ENCODE results near the gene MTG2. TPM values are rescaled to one million over a fixed set of nuclear protein-coding genes. Genes with fewer than 3 reads are reported as not detected.
A peak's percentile ranks its signal among the peaks of the same experiment; 100 is the strongest.

MTG2 gene
- total and polyA plus RNA-seq, 2 experiments from 2014 or later: 11.3 to 11.7 TPM

DNA sequence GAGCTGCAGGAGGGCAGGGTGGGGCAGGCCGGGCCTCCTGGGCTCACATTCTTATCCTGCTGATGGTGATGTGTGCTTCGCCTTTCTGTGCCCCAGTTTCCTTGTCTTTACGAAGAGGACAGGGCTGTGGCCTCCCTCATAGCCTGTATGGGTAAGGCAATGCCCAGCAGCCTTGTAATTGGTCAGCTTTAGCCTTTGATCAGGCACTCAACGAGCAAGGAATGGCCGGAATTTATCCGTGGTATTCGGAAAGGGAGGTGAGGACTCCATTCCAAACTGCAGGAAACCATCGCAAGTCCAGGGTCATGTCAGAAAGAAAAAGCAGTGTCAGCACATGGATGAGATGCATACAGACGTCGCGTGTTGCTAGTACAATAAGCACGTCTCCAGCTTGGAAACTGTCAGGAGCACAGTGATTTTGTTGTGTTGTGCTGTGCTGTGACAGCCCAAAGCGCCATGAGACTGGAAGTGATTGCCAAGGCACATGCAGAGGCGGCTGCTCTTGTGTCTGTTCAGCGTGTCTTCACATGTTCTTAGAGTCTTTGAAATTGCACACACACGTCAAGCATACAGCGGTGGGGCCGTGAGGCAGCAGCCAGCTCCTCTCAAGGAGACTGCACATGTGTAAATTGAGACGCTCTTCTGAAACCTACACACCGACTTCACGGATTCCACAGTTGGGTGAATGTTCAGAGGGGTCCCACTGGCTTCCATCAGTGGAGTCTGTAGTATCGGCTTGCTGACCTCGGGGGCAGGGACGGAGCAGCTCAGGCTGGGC, 33.1 kb upstream of the MTG2 start:
- peaks cover 7% of the 10 kb centered on the region; the same call in 2 of the 3 replicates for H3K9me3 Mint-ChIP-seq
- no peaks in the 10 kb centered on the region; the same call in 1 of the 2 replicates for H3K36me3 ChIP-seq (ENCODE audit: insufficient read depth)
- peak; percentile 79 for DNase-seq (ENCODE audit: low spot score)

More for the DNA sequence above, 33.1 kb upstream of the MTG2 start:
- peaks cover 54% of the 10 kb centered on the region for H3K4me1 Mint-ChIP-seq
- peaks cover 22% of the 10 kb centered on the region for H3K27me3 Mint-ChIP-seq (ENCODE audit: insufficient read depth, low read depth, poor library complexity)
- no peak overlapping the region; the same call in 2 of the 3 replicates for H3K4me3 Mint-ChIP-seq
- no peaks in the 10 kb centered on the region for H3K9me2 ChIP-seq (ENCODE audit: insufficient read depth)
- peak; percentile 63 for ATAC-seq
- H3K36me3 Mint-ChIP-seq (ENCODE audit: low read depth): peaks cover 49% of the 10 kb centered on the region
- H3K4me2 ChIP-seq: 0 out of 2 replicates have a peak overlapping the region, but pooled peaks have one; percentile 51
- H3F3A ChIP-seq (replicated peaks; ENCODE audit: low read depth): peaks cover 9% of the 10 kb centered on the region; the same call in 1 of the 2 replicates
- H3K27ac Mint-ChIP-seq: peak overlapping the region; percentile 80
- TF ChIP-seq JUNB (IDR thresholded peaks at IDR 0.05; ENCODE audit: unreplicated experiment) (no peak), EZH2phosphoT487 (IDR thresholded peaks at IDR 0.05; ENCODE audit: unreplicated experiment) (no peak), POLR2AphosphoS5 (IDR thresholded peaks at IDR 0.05; ENCODE audit: low read depth) (no peak), CTCF (conservative IDR thresholded peaks at IDR 0.05; ENCODE audit: low read depth in 2 of 2) (no peak), CREB1 (CRISPR knock-in tag; IDR thresholded peaks at IDR 0.05; ENCODE audit: low read depth) (no peak), NANOG (IDR thresholded peaks at IDR 0.05; ENCODE audit: borderline replicate concordance) (no peak), ZNF114 (CRISPR knock-in tag; IDR thresholded peaks at IDR 0.05) (no peak), STAT1 (IDR thresholded peaks at IDR 0.05; ENCODE audit: unreplicated experiment) (no peak), EZH2 (IDR thresholded peaks at IDR 0.05; ENCODE audit: low read depth, unreplicated experiment) (no peak), ZNF331 (CRISPR knock-in tag; IDR thresholded peaks at IDR 0.05; ENCODE audit: low read depth) (no peak)
- TF ChIP-seq, protein P1, sequence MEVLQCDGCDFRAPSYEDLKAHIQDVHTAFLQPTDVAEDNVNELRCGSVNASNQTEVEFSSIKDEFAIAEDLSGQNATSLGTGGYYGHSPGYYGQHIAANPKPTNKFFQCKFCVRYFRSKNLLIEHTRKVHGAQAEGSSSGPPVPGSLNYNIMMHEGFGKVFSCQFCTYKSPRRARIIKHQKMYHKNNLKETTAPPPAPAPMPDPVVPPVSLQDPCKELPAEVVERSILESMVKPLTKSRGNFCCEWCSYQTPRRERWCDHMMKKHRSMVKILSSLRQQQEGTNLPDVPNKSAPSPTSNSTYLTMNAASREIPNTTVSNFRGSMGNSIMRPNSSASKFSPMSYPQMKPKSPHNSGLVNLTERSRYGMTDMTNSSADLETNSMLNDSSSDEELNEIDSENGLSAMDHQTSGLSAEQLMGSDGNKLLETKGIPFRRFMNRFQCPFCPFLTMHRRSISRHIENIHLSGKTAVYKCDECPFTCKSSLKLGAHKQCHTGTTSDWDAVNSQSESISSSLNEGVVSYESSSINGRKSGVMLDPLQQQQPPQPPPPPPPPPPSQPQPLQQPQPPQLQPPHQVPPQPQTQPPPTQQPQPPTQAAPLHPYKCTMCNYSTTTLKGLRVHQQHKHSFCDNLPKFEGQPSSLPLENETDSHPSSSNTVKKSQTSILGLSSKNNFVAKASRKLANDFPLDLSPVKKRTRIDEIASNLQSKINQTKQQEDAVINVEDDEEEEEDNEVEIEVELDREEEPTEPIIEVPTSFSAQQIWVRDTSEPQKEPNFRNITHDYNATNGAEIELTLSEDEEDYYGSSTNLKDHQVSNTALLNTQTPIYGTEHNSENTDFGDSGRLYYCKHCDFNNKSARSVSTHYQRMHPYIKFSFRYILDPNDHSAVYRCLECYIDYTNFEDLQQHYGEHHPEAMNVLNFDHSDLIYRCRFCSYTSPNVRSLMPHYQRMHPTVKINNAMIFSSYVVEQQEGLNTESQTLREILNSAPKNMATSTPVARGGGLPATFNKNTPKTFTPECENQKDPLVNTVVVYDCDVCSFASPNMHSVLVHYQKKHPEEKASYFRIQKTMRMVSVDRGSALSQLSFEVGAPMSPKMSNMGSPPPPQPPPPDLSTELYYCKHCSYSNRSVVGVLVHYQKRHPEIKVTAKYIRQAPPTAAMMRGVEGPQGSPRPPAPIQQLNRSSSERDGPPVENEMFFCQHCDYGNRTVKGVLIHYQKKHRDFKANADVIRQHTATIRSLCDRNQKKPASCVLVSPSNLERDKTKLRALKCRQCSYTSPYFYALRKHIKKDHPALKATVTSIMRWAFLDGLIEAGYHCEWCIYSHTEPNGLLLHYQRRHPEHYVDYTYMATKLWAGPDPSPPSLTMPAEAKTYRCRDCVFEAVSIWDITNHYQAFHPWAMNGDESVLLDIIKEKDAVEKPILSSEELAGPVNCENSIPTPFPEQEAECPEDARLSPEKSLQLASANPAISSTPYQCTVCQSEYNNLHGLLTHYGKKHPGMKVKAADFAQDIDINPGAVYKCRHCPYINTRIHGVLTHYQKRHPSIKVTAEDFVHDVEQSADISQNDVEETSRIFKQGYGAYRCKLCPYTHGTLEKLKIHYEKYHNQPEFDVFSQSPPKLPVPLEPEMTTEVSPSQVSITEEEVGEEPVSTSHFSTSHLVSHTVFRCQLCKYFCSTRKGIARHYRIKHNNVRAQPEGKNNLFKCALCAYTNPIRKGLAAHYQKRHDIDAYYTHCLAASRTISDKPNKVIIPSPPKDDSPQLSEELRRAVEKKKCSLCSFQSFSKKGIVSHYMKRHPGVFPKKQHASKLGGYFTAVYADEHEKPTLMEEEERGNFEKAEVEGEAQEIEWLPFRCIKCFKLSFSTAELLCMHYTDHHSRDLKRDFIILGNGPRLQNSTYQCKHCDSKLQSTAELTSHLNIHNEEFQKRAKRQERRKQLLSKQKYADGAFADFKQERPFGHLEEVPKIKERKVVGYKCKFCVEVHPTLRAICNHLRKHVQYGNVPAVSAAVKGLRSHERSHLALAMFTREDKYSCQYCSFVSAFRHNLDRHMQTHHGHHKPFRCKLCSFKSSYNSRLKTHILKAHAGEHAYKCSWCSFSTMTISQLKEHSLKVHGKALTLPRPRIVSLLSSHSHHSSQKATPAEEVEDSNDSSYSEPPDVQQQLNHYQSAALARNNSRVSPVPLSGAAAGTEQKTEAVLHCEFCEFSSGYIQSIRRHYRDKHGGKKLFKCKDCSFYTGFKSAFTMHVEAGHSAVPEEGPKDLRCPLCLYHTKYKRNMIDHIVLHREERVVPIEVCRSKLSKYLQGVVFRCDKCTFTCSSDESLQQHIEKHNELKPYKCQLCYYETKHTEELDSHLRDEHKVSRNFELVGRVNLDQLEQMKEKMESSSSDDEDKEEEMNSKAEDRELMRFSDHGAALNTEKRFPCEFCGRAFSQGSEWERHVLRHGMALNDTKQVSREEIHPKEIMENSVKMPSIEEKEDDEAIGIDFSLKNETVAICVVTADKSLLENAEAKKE (CRISPR knock-in tag; IDR thresholded peaks at IDR 0.05): no peak
- TF ChIP-seq, protein P2, sequence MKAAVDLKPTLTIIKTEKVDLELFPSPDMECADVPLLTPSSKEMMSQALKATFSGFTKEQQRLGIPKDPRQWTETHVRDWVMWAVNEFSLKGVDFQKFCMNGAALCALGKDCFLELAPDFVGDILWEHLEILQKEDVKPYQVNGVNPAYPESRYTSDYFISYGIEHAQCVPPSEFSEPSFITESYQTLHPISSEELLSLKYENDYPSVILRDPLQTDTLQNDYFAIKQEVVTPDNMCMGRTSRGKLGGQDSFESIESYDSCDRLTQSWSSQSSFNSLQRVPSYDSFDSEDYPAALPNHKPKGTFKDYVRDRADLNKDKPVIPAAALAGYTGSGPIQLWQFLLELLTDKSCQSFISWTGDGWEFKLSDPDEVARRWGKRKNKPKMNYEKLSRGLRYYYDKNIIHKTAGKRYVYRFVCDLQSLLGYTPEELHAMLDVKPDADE (IDR thresholded peaks at IDR 0.05): no peak
- TF ChIP-seq, protein P3, sequence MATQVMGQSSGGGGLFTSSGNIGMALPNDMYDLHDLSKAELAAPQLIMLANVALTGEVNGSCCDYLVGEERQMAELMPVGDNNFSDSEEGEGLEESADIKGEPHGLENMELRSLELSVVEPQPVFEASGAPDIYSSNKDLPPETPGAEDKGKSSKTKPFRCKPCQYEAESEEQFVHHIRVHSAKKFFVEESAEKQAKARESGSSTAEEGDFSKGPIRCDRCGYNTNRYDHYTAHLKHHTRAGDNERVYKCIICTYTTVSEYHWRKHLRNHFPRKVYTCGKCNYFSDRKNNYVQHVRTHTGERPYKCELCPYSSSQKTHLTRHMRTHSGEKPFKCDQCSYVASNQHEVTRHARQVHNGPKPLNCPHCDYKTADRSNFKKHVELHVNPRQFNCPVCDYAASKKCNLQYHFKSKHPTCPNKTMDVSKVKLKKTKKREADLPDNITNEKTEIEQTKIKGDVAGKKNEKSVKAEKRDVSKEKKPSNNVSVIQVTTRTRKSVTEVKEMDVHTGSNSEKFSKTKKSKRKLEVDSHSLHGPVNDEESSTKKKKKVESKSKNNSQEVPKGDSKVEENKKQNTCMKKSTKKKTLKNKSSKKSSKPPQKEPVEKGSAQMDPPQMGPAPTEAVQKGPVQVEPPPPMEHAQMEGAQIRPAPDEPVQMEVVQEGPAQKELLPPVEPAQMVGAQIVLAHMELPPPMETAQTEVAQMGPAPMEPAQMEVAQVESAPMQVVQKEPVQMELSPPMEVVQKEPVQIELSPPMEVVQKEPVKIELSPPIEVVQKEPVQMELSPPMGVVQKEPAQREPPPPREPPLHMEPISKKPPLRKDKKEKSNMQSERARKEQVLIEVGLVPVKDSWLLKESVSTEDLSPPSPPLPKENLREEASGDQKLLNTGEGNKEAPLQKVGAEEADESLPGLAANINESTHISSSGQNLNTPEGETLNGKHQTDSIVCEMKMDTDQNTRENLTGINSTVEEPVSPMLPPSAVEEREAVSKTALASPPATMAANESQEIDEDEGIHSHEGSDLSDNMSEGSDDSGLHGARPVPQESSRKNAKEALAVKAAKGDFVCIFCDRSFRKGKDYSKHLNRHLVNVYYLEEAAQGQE (IDR thresholded peaks at IDR 0.05; ENCODE audit: unreplicated experiment): no peak
- peak overlapping the region; percentile 3; the same call in 1 of the 2 replicates for H3K27ac ChIP-seq (ENCODE audit: low read depth)
- peaks cover 35% of the 10 kb centered on the region for H4K20me1 ChIP-seq (replicated peaks; ENCODE audit: insufficient read depth)
- peaks cover 14% of the 10 kb centered on the region for H3K4me1 ChIP-seq (ENCODE audit: insufficient read depth)
- no peaks in the 10 kb centered on the region for H3K27me3 ChIP-seq (ENCODE audit: insufficient read depth)
- no peak overlapping the region for H2AFZ ChIP-seq
- H3K79me2 ChIP-seq (replicated peaks; ENCODE audit: insufficient read depth): peaks cover 96% of the 10 kb centered on the region
- no peak overlapping the region for H3K4me3 ChIP-seq

Measured in GM23338 (cell line).